HEK293T (cell line): ENCODE results near the gene PLGLB2.
"Not testable (repeated sequence)": the region's sequence is repeated elsewhere in the genome, so short reads cannot be mapped to it uniquely, and the experiment has no call there.

Experiments used
- FOXA1 ChIP-seq: fragments of 450-650 bp; IDR thresholded peaks from 2 replicates; pipeline ENCODE4 v1.6.1; 2016; ENCODE audit warnings: mild to moderate bottlenecking
- FOXM1 ChIP-seq: fragments of 450-650 bp; IDR thresholded peaks from 2 replicates; pipeline ENCODE4 v1.6.1; 2017; ENCODE audit warnings: mild to moderate bottlenecking, borderline replicate concordance
- L3MBTL2 ChIP-seq: fragments of 450-650 bp; conservative IDR thresholded peaks from 2 replicates; pipeline ENCODE4 v1.6.1; 2016; ENCODE audit warnings: mild to moderate bottlenecking
- LEF1 ChIP-seq: fragments of 450-650 bp; IDR thresholded peaks from 2 replicates; pipeline ENCODE4 v1.6.1; 2017; ENCODE audit warnings: mild to moderate bottlenecking, borderline replicate concordance
- NFRKB ChIP-seq: fragments of 450-650 bp; IDR thresholded peaks from 2 replicates; pipeline ENCODE4 v1.6.1; 2016; ENCODE audit warnings: mild to moderate bottlenecking, moderate library complexity
- SP1 ChIP-seq: fragments of 450-650 bp; IDR thresholded peaks from 2 replicates; pipeline ENCODE4 v1.6.1; 2017
- SUZ12 ChIP-seq: fragments of 450-650 bp; IDR thresholded peaks from 2 replicates; pipeline ENCODE4 v1.6.1; 2016; ENCODE audit warnings: mild to moderate bottlenecking

- not testable (repeated sequence) for TF ChIP-seq NFRKB, SP1, FOXM1, SUZ12, FOXA1, LEF1, L3MBTL2
Measured at GRCh38 chr2:87750560-87750959, 2.7 kb downstream of the PLGLB2 start.
